NB4 (cell line): ENCODE measurements around the gene JAKMIP2.

Experiments used
- MYC ChIP-seq: IDR thresholded peaks from 2 replicates; pipeline ENCODE4 v1.6.1; 2011; ENCODE audit warnings: low read depth, low read length
- POLR2A ChIP-seq: IDR thresholded peaks from 2 replicates; pipeline ENCODE4 v1.6.1; 2011; ENCODE audit warnings: mild to moderate bottlenecking; ENCODE audit not compliant: insufficient read length; ENCODE audit errors: extremely low read depth
- TF ChIP-seq, protein P1 (sequence below): IDR thresholded peaks from one replicate; pipeline ENCODE4 v1.5.1; 2012; ENCODE audit warnings: low read depth, low read length
- TF ChIP-seq, protein P2 (sequence below): IDR thresholded peaks from 2 replicates; pipeline ENCODE4 v1.6.1; 2011; ENCODE audit warnings: low read depth, low read length

DNA sequence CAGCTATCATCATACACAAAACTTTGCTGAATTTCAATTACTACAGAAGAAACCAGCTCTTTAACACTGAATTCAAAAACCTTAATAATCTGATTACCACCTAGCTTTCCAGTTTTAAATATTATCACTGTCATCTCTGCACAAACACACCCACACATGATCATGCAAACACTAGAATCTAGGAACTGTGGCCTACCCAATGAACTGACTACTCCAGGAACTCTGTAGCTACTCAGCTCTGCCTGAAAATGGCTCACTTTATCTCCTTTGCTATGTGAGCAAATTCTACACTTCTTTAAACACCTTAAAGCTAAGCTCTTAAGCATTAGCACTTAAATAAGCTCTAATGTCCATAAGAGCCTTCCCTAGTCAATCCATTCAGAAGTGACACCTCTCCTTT lies 149.4 kb downstream of the JAKMIP2 start:
- TF ChIP-seq, protein P1, sequence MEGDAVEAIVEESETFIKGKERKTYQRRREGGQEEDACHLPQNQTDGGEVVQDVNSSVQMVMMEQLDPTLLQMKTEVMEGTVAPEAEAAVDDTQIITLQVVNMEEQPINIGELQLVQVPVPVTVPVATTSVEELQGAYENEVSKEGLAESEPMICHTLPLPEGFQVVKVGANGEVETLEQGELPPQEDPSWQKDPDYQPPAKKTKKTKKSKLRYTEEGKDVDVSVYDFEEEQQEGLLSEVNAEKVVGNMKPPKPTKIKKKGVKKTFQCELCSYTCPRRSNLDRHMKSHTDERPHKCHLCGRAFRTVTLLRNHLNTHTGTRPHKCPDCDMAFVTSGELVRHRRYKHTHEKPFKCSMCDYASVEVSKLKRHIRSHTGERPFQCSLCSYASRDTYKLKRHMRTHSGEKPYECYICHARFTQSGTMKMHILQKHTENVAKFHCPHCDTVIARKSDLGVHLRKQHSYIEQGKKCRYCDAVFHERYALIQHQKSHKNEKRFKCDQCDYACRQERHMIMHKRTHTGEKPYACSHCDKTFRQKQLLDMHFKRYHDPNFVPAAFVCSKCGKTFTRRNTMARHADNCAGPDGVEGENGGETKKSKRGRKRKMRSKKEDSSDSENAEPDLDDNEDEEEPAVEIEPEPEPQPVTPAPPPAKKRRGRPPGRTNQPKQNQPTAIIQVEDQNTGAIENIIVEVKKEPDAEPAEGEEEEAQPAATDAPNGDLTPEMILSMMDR: no peak
- TF ChIP-seq POLR2A: no peak
- TF ChIP-seq, protein P2, sequence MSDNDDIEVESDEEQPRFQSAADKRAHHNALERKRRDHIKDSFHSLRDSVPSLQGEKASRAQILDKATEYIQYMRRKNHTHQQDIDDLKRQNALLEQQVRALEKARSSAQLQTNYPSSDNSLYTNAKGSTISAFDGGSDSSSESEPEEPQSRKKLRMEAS: no peak
- TF ChIP-seq MYC: no peak
